Heart right ventricle (tissue), 16 donors: ENCODE results near the gene HOXA2. TPM values are rescaled to one million over a fixed set of nuclear protein-coding genes. Genes with fewer than 3 reads are reported as not detected.

ENCODE experiments used
- ATAC-seq, 8 donors: fragments of 200-7000 bp; cut with Tn5 transposase; one replicate each; pipeline ENCODE4 v1.9.1; 2020; ENCODE audit warnings: mild to moderate bottlenecking in 8 of 8, moderate library complexity in 8 of 8, moderate number of reproducible peaks in 1 of 8
- DNase-seq, 2 donors: peaks; one replicate each; pipeline ENCODE4 v3.0.0-alpha.2; 2020
- H3K27ac ChIP-seq, 10 donors: fragments of 200-600 bp; sonication (generic) in 2 of 10; one replicate each; pipeline versions ENCODE4 v1.5.0 to v1.8.0; 2020 to 2022; ENCODE audit warnings: mild to moderate bottlenecking in 3 of 10
- H3K27me3 ChIP-seq, 7 donors: fragments of 200-600 bp; one replicate each; pipeline ENCODE4 v1.8.0; 2021 to 2022; ENCODE audit warnings: mild to moderate bottlenecking in 2 of 7
- H3K36me3 ChIP-seq, 9 donors: fragments of 200-600 bp; sonication (generic) in 1 of 9; one replicate each; pipeline versions ENCODE4 v1.5.0 to v1.8.0; 2020 to 2022; ENCODE audit warnings: mild to moderate bottlenecking in 2 of 9
- H3K4me1 ChIP-seq, 9 donors: fragments of 200-600 bp; sonication (generic) in 1 of 9; one replicate each; pipeline versions ENCODE4 v1.5.0 to v1.8.0; 2020 to 2022; ENCODE audit warnings: mild to moderate bottlenecking in 4 of 9
- H3K4me3 ChIP-seq, 10 donors: fragments of 200-600 bp; sonication (generic) in 2 of 10; one replicate each; pipeline versions ENCODE4 v1.5.0 to v1.8.0; 2020 to 2022; ENCODE audit warnings: mild to moderate bottlenecking in 7 of 10, moderate library complexity in 2 of 10
- H3K9me3 ChIP-seq, 11 donors: fragments of 200-600 bp in 10 of 11; sonication (generic) in 2 of 11; one replicate each; pipeline versions ENCODE4 v1.5.0 to v1.8.0; 2013 to 2022; ENCODE audit warnings: mild to moderate bottlenecking in 2 of 11, control low read depth in 1 of 11, moderate library complexity in 1 of 11
- CTCF ChIP-seq, 9 donors: fragments of 200-600 bp; sonication (generic) in 2 of 9; IDR thresholded peaks; one replicate each; pipeline versions ENCODE4 v1.5.0 to v1.8.0; 2021 to 2022; ENCODE audit warnings: antibody characterized with exemption in 9 of 9, mild to moderate bottlenecking in 5 of 9, moderate library complexity in 1 of 9
- WGBS, 2 donors: extraction: QIAGEN DNeasy Blood & Tissue Kit; methylation state at CpG; one replicate each; pipeline ENCODE4 v1.1.7; 2013; ENCODE audit warnings: inconsistent platforms in 1 of 2; 5-methylcytosine and 5-hydroxymethylcytosine counted together
- intact Hi-C, 10 donors: fragments of 100-400 bp; cut with DNase I; formaldehyde crosslinking; loops; one replicate each; pipeline versions ENCODE4 v1.11.1 to v1.14.2; 2022
- polyA plus RNA-seq, 2 donors: library from polyadenylated mRNA; stranded (reverse); fragments of 200-250 nt; gene quantifications; one replicate each; pipeline ENCODE4 v1.2.3, GENCODE V29; 2013
- total RNA-seq, 10 donors: library from RNA; stranded (reverse); fragmentation: NEBNext Ultra II Directional in 3 of 10; extraction: Animal tissue kit (Norgen Biotek cat#: 25700) in 3 of 10; gene quantifications; one replicate each; pipeline versions ENCODE4 v1.2.1 to v1.2.4, GENCODE V29; 2021 to 2023
- donor health status: Arrhythmogenic right ventricular cardiomyopathy.
- donor health status: ischemic (EF 13 %, LVEDD 7.1; RV severe dilation, severe dysfunction).
- donor health status: healthy with polysubstance abuse.
- donor health status: DM: no; HTN: yes; CAD: no.
- donor health status: DM: no; HTN: no; CAD: no.
- donor health status: ischemic (EF 25% LVEDD 6.9; RV normal size, moderate dysfunction).
- donor health status: ischemic (EF 25% LVEDD 5.7; RV mildly dilated, moderate dysfunction).
- donor health status: healthy.
- donor health status: DM: yes; HTN: yes; CAD: no.
- donor health status: Ischemic cardiomyopathy.
- donor health status: ischemic (EF 35%, LVEDD 5.7; RV mildly dilated, moderate dysfunction).
- donor health status: nonischemic (EF 11% LVEDD 7.7; RV severe dilation, severe dysfunction).
- donor health status: DM: yes; HTN: yes; CAD: no.
- donor health status: PGD.
- donor health status: ischemic (EF 29% LVEDD 5.4; RV normal size, mild dysfunction).
- donor health status: nonischemic (EF 23%, LVEDD 6.1; RV moderate dilation, normal function).

HOXA2 gene
- total and polyA plus RNA-seq, 12 donors = 0.10 to 0.23 (median 0.19) TPM; not detected in 8

- Histone ChIP-seq H3K9me3 (no peaks in the 10 kb centered on the region), H3K27ac (no peak overlapping the region), H3K4me3 (peak overlapping the region in 4 of 10 donors; percentile 16 to 47 (median 28)), H3K27me3 (peaks cover 64 to 100% (median 100%) of the 10 kb centered on the region in 7 donors), H3K36me3 (no peaks in the 10 kb centered on the region), H3K4me1 (peaks cover 0 to 56% (median 36%) of the 10 kb centered on the region in 9 donors)
- whole genome bisulfite sequencing, 2 donors = 29 to 31% methylated on average over 13 of the region's 13 CpGs
- no peak for TF ChIP-seq CTCF (IDR thresholded peaks at IDR 0.05)
- no peak for DNase-seq
- intact Hi-C loops = loop anchor here in 4 of 10 donors (10.0 kb wide), 4 partner anchors 295 to 1295 kb away; no protein-coding TSS in a partner anchor
- peak in 1 of 8 donors; percentile 26 for ATAC-seq
Measured at GRCh38 chr7:27149842-27150567, 47.5 kb upstream of the HOXA2 start.

DNA sequence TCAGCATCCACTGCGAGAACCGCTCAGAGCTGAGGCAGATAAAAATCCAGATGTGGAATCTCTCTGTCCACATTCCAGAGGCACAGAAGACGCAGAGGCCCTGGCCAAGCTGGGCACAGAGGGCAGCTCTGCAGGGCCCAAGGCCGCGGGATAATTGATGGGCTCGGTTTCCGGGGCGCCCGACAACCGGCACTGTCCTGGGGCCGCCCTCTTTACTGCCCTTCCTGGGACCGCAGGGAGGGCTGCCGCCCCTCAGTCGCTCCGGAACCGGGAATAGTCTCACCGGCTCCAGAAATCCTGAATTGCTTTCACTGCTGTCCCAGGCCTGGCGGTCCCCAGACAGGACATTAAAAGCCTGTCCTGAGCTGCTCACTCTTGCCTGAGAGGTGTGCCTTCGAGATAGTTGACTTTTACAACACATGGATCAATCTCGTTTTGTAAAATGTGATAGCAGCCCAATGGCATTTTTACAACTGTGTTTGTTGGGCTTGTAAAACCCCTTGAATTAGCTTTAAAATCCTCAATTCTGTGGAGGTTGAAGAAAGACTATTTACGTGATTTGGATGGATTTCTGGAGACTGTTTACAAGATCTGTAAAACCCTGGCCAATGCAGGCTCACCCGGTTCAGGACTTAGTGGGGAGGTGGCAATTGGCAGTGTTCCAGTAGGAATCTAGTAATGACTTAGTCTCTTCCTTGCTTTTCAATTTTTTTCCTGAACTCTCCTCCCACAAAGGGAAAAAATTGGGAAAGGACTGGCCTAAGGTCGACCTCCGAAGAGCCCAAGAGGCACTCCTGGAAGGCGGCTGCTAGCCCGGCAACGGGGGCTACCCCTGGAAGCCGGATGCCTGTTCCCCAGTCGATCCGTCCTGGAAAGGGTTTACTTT lies 46.5 kb upstream of the HOXA2 start:
- ATAC-seq (no peak), DNase-seq (no peak)
- Histone ChIP-seq H3K27me3 (peaks cover 64 to 100% (median 100%) of the 10 kb centered on the region in 7 donors), H3K4me3 (no peak overlapping the region), H3K4me1 (peaks cover 0 to 60% (median 38%) of the 10 kb centered on the region in 9 donors), H3K9me3 (no peaks in the 10 kb centered on the region), H3K27ac (no peak overlapping the region), H3K36me3 (no peaks in the 10 kb centered on the region)
- 23 to 25% methylated on average over 30 of the region's 30 CpGs for WGBS, 2 donors
- TF ChIP-seq CTCF (IDR thresholded peaks at IDR 0.05) = no peak
- intact Hi-C loops = no loop called here

- H3K9me3 ChIP-seq = no peaks in the 10 kb centered on the region
- H3K4me1 ChIP-seq = peaks cover 0 to 68% (median 43%) of the 10 kb centered on the region in 9 donors
- 10% methylated on average over 28 of the region's 28 CpGs for WGBS, 2 donors
- intact Hi-C loops = no loop called here
- H3K27ac ChIP-seq = no peak overlapping the region
- H3K36me3 ChIP-seq = no peaks in the 10 kb centered on the region
- peaks cover 64 to 100% (median 100%) of the 10 kb centered on the region in 7 donors for H3K27me3 ChIP-seq
- H3K4me3 ChIP-seq = peak overlapping the region in 7 of 10 donors; percentile 8 to 37 (median 31)
- DNase-seq = no peak
- TF ChIP-seq CTCF (IDR thresholded peaks at IDR 0.05) = no peak
- no peak for ATAC-seq
Measured at GRCh38 chr7:27148031-27148755, 45.7 kb upstream of the HOXA2 start.
